ENCODE data around the gene SHBG.
"Not testable (repeated sequence)": the region's sequence is repeated elsewhere in the genome, so short reads cannot be mapped to it uniquely, and the experiment has no call there.

The SHBG gene

GRCh38 chr17:7611635-7612293, 18.2 kb upstream of the SHBG start:
- DNase-seq (ENCODE audit: low read depth in 2 of 2): no peak

- DNase-seq (ENCODE audit: low read depth in 2 of 2): no peak
Measured at GRCh38 chr17:7612294-7612640, 17.7 kb upstream of the SHBG start.

- no peak for DNase-seq (ENCODE audit: low read depth in 2 of 2)
Measured at GRCh38 chr17:7613769-7614424, 16.0 kb upstream of the SHBG start.

GRCh38 chr17:7614425-7615264, 15.3 kb upstream of the SHBG start, which contains the start of gene FXR2:
Gene FXR2, minus strand, starts transcription at chr17:7614897. Its CDS starts 365 bp downstream, at chr17:7614532.
- peak; percentile 99 for DNase-seq (ENCODE audit: low read depth in 2 of 2)

GRCh38 chr17:7615265-7615747, 14.6 kb upstream of the SHBG start:
- no peak for DNase-seq (ENCODE audit: low read depth in 2 of 2)

GRCh38 chr17:7618608-7619007, 11.3 kb upstream of the SHBG start:
- DNase-seq (ENCODE audit: low read depth in 2 of 2): no peak

GRCh38 chr17:7620835-7621234, 9.1 kb upstream of the SHBG start:
- DNase-seq (ENCODE audit: low read depth in 2 of 2): no peak

GRCh38 chr17:7623661-7624060, 6.3 kb upstream of the SHBG start:
- DNase-seq (ENCODE audit: low read depth in 2 of 2): no peak

GRCh38 chr17:7625749-7626148, 4.2 kb upstream of the SHBG start:
- not testable (repeated sequence) for DNase-seq (ENCODE audit: low read depth in 2 of 2)

GRCh38 chr17:7626307-7626706, 3.6 kb upstream of the SHBG start:
- no peak for DNase-seq (ENCODE audit: low read depth in 2 of 2)

GRCh38 chr17:7626956-7627249, 3.0 kb upstream of the SHBG start:
- no peak for DNase-seq (ENCODE audit: low read depth in 2 of 2)

- DNase-seq (ENCODE audit: low read depth in 2 of 2): peak; percentile 81 to 85
Measured at GRCh38 chr17:7627250-7628121, 2.4 kb upstream of the SHBG start, which contains the start of gene SAT2. Gene SAT2, minus strand, starts transcription at chr17:7627821. Its CDS starts 186 bp downstream, at chr17:7627635.

GRCh38 chr17:7631398-7632380, 1.8 kb downstream of the SHBG start:
- DNase-seq (ENCODE audit: low read depth in 2 of 2): no peak

GRCh38 chr17:7632492-7632894, 2.6 kb downstream of the SHBG start:
- no peak for DNase-seq (ENCODE audit: low read depth in 2 of 2)

- no peak for DNase-seq (ENCODE audit: low read depth in 2 of 2)
Measured at GRCh38 chr17:7633093-7633492, 3.2 kb downstream of the SHBG start.

GRCh38 chr17:7634384-7634783, 4.4 kb downstream of the SHBG start:
- DNase-seq (ENCODE audit: low read depth in 2 of 2): no peak

- DNase-seq (ENCODE audit: low read depth in 2 of 2): no peak
Measured at GRCh38 chr17:7636163-7636562, 6.2 kb downstream of the SHBG start.

GRCh38 chr17:7640783-7641182, 10.8 kb downstream of the SHBG start:
- DNase-seq (ENCODE audit: low read depth in 2 of 2): no peak

GRCh38 chr17:7641635-7642034, 11.7 kb downstream of the SHBG start:
- DNase-seq (ENCODE audit: low read depth in 2 of 2): not testable (repeated sequence)

GRCh38 chr17:7644775-7645174, 14.8 kb downstream of the SHBG start:
- DNase-seq (ENCODE audit: low read depth in 2 of 2): no peak
